Measurements from ENCODE around the gene POGZ.

- TF ChIP-seq, protein P1, sequence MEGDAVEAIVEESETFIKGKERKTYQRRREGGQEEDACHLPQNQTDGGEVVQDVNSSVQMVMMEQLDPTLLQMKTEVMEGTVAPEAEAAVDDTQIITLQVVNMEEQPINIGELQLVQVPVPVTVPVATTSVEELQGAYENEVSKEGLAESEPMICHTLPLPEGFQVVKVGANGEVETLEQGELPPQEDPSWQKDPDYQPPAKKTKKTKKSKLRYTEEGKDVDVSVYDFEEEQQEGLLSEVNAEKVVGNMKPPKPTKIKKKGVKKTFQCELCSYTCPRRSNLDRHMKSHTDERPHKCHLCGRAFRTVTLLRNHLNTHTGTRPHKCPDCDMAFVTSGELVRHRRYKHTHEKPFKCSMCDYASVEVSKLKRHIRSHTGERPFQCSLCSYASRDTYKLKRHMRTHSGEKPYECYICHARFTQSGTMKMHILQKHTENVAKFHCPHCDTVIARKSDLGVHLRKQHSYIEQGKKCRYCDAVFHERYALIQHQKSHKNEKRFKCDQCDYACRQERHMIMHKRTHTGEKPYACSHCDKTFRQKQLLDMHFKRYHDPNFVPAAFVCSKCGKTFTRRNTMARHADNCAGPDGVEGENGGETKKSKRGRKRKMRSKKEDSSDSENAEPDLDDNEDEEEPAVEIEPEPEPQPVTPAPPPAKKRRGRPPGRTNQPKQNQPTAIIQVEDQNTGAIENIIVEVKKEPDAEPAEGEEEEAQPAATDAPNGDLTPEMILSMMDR (IDR thresholded peaks at IDR 0.05): no peak
- TF ChIP-seq POLR2A (IDR thresholded peaks at IDR 0.05): no peak
Observed at GRCh38 chr1:151475175-151475574, 15.9 kb upstream of the POGZ start.

All from prostate gland (tissue), 2 donors.